Neural progenitor cell (in vitro differentiated cells): ENCODE data around the gene NT5DC3. TPM values are rescaled to one million over a fixed set of nuclear protein-coding genes. Genes with fewer than 3 reads are reported as not detected.

Experiments used
- DNase-seq: peaks from one replicate; pipeline ENCODE4 v3.0.0-alpha.2; 2016; ENCODE audit warnings: low spot score
- H2AFZ ChIP-seq: fragments of 200-600 bp; sonication (generic); replicated peaks from 2 replicates; pipeline ENCODE4 v1.6.1; 2016; ENCODE audit warnings: antibody characterized with exemption
- H3F3A ChIP-seq: fragments of 200-600 bp; sonication (generic); 2 replicates; pipeline ENCODE4 v1.6.1; 2016; ENCODE audit warnings: antibody characterized with exemption, low read depth
- H3K27ac ChIP-seq: fragments of 200-600 bp; sonication (generic); 2 replicates; pipeline ENCODE4 v1.5.1; 2016; ENCODE audit warnings: mild to moderate bottlenecking
- H3K27me3 ChIP-seq: fragments of 200-600 bp; sonication (generic); 2 replicates; pipeline ENCODE4 v1.6.1; 2016; ENCODE audit warnings: mild to moderate bottlenecking, moderate library complexity
- H3K36me3 ChIP-seq: fragments of 200-600 bp; sonication (generic); 2 replicates; pipeline ENCODE4 v1.5.1; 2016
- H3K4me1 ChIP-seq: fragments of 200-600 bp; sonication (generic); 2 replicates; pipeline ENCODE4 v1.6.1; 2016; ENCODE audit warnings: mixed run types
- H3K4me2 ChIP-seq: fragments of 200-600 bp; sonication (generic); 2 replicates; pipeline ENCODE4 v1.6.1; 2016
- H3K4me3 ChIP-seq: fragments of 200-600 bp; sonication (generic); 2 replicates; pipeline ENCODE4 v1.5.1; 2016
- H3K79me2 ChIP-seq: fragments of 200-600 bp; sonication (generic); 2 replicates; pipeline ENCODE4 v1.6.1; 2016; ENCODE audit warnings: low read depth
- H3K9ac ChIP-seq: fragments of 200-600 bp; sonication (generic); 2 replicates; pipeline ENCODE4 v1.6.1; 2016
- H3K9me3 ChIP-seq: fragments of 200-600 bp; sonication (generic); 2 replicates; pipeline ENCODE4 v1.5.1; 2016; ENCODE audit warnings: low read depth
- H4K20me1 ChIP-seq: fragments of 200-600 bp; sonication (generic); 2 replicates; pipeline ENCODE4 v1.6.1; 2016; ENCODE audit warnings: low read depth
- H3K27ac Mint-ChIP-seq: 3 replicates; pipeline ENCODE4 v1.8.0; 2021; ENCODE audit warnings: mixed read lengths
- H3K27me3 Mint-ChIP-seq: 2 replicates; pipeline ENCODE4 v1.8.0; 2022; ENCODE audit warnings: low read depth, mild to moderate bottlenecking, inconsistent platforms, moderate library complexity, mixed read lengths; ENCODE audit not compliant: insufficient read depth
- H3K36me3 Mint-ChIP-seq: 3 replicates; pipeline ENCODE4 v1.8.0; 2021; ENCODE audit warnings: mixed read lengths
- H3K4me1 Mint-ChIP-seq: 3 replicates; pipeline ENCODE4 v1.8.0; 2021; ENCODE audit warnings: mixed read lengths
- H3K4me3 Mint-ChIP-seq: 3 replicates; pipeline ENCODE4 v1.8.0; 2021; ENCODE audit warnings: mild to moderate bottlenecking, moderate library complexity, mixed read lengths
- H3K9me3 Mint-ChIP-seq: 3 replicates; pipeline ENCODE4 v1.8.0; 2020; ENCODE audit warnings: mixed read lengths
- EZH2 ChIP-seq: fragments of 200-600 bp; sonication (generic); IDR thresholded peaks from 2 replicates; pipeline ENCODE4 v1.6.1; 2017; ENCODE audit warnings: antibody characterized with exemption, mild to moderate bottlenecking, moderate library complexity
- EZH2phosphoT487 ChIP-seq: fragments of 200-600 bp; sonication (generic); IDR thresholded peaks from 2 replicates; pipeline ENCODE4 v1.6.1; 2017; ENCODE audit warnings: antibody characterized with exemption
- total RNA-seq: library from RNA; depleted of rRNA; stranded (reverse); fragments of >200 nt; gene quantifications from 2 replicates; pipeline ENCODE4 v1.2.3, GENCODE V29; 2015; ENCODE audit warnings: low replicate concordance
- TF ChIP-seq, protein P1 (sequence below): fragments of 200-600 bp; sonication (generic); IDR thresholded peaks from 2 replicates; pipeline ENCODE4 v1.5.1; 2017; ENCODE audit warnings: antibody characterized with exemption, mild to moderate bottlenecking

NT5DC3 gene
- total RNA-seq, 1 donor from 2014 or later, result 3.1 TPM

DNA sequence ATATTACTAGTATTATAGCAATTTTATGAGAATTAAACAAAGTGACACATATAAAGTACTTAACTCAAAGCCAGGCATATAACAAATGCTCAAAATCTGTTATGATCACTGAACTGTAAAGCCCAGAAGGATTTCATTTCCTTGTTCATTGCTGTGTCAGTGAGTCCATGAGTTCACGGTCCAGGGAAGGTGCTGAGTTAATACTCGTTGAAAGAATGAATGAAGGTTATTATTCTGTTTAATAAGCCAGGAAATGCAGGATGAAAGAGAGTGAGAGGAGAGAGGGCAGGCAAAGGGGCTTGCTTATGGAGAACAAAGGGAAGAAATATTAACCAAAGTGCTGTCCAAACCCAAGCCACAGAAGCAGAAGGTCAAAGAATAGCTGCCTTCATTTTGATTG is 40.2 kb upstream of the NT5DC3 start:
- Histone ChIP-seq H3K4me3 (no peak overlapping the region), H3F3A (no peaks in the 10 kb centered on the region), H3K4me1 (no peaks in the 10 kb centered on the region), H3K79me2 (no peaks in the 10 kb centered on the region), H2AFZ (no peak overlapping the region), H3K9me3 (no peaks in the 10 kb centered on the region), H3K27me3 (no peaks in the 10 kb centered on the region), H3K36me3 (no peaks in the 10 kb centered on the region), H4K20me1 (no peaks in the 10 kb centered on the region), H3K9ac (no peak overlapping the region), H3K27ac (no peak overlapping the region), H3K4me2 (no peak overlapping the region)
- Mint-ChIP-seq H3K36me3 (no peaks in the 10 kb centered on the region), H3K9me3 (no peaks in the 10 kb centered on the region), H3K27me3 (peaks cover 10% of the 10 kb centered on the region), H3K27ac (peak overlapping the region; percentile 13), H3K4me1 (peaks cover 31% of the 10 kb centered on the region), H3K4me3 (no peak overlapping the region)
- TF ChIP-seq, protein P1, sequence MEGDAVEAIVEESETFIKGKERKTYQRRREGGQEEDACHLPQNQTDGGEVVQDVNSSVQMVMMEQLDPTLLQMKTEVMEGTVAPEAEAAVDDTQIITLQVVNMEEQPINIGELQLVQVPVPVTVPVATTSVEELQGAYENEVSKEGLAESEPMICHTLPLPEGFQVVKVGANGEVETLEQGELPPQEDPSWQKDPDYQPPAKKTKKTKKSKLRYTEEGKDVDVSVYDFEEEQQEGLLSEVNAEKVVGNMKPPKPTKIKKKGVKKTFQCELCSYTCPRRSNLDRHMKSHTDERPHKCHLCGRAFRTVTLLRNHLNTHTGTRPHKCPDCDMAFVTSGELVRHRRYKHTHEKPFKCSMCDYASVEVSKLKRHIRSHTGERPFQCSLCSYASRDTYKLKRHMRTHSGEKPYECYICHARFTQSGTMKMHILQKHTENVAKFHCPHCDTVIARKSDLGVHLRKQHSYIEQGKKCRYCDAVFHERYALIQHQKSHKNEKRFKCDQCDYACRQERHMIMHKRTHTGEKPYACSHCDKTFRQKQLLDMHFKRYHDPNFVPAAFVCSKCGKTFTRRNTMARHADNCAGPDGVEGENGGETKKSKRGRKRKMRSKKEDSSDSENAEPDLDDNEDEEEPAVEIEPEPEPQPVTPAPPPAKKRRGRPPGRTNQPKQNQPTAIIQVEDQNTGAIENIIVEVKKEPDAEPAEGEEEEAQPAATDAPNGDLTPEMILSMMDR, result no peak
- TF ChIP-seq EZH2, result no peak
- TF ChIP-seq EZH2phosphoT487, result no peak
- no peak for DNase-seq

DNA sequence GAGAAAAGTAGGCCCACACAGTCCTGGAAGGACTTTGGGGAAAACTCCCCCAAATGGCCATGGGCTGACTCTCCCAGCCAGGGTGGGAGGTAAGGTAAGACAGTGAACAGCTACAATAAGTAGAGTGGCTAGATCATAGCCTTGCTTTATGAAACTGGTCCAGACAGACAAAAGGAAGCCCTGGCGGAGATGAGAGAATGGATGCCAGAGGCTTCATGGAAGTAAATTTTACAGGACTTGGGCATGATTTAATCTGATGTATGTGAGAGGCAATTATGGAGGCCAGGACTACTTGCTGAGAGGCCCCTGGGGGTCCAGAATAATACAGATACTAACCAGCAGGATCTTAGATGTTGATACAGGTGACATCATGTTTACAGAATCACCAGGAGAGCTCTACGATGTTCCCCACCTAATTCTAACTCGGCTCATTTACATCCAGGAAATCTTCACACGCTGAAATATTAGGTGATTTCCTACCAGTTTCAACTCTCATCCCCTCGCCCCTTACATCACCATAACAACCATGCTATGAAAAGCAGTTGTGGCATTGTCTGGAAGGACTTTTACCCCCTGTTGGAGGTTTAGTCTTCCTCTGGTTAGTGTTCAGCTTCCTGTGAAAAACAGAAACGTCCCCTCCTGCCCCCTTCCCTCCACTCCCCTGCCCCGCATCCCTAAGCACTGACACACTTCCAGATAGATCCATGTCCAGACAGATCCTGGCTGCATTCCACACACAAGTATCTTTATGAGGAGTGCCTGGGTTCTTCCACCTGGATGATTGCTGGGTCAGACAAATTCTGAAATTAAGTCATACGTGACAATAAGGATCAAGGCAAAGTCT is 39.5 kb upstream of the NT5DC3 start:
- no peak overlapping the region for H3K4me3 Mint-ChIP-seq
- H3K4me2 ChIP-seq, result no peak overlapping the region
- H3K27ac Mint-ChIP-seq, result peak overlapping the region; percentile 59

DNA sequence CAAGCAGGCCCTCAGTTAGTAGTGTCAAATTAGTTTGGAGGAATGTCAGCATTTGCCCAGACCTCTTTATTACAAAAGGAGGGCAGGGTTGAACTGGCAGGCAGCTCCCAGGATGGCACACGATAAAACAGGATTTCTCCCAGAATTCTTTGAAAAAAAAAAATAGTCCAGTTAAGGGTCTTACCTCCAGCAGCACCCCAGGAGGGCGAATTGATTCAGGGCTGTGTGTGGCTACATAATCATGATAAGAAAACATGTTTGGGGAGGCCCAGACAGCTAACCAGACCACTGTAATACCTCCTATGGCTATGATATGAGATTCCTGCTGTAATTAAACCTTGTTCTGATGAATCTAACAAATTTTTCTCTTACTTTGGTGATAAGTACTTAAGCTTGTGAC is 38.8 kb upstream of the NT5DC3 start:
- H3K27ac ChIP-seq, result no peak overlapping the region
- no peaks in the 10 kb centered on the region for H3K36me3 ChIP-seq
- H3K27me3 ChIP-seq, result no peaks in the 10 kb centered on the region
- H3K4me3 Mint-ChIP-seq, result no peak overlapping the region
- TF ChIP-seq EZH2, result no peak
- no peak for TF ChIP-seq EZH2phosphoT487
- TF ChIP-seq, protein P1, result no peak
- peaks cover 10% of the 10 kb centered on the region for H3K27me3 Mint-ChIP-seq
- no peaks in the 10 kb centered on the region for H3K36me3 Mint-ChIP-seq
- H3K4me2 ChIP-seq, result no peak overlapping the region
- no peak overlapping the region for H3K4me3 ChIP-seq
- H3K9ac ChIP-seq, result no peak overlapping the region
- no peak for DNase-seq
- H2AFZ ChIP-seq, result peak overlapping the region; percentile 35
- peaks cover 31% of the 10 kb centered on the region for H3K4me1 Mint-ChIP-seq
- no peaks in the 10 kb centered on the region for H3K79me2 ChIP-seq
- no peaks in the 10 kb centered on the region for H3F3A ChIP-seq
- H4K20me1 ChIP-seq, result no peaks in the 10 kb centered on the region
- no peaks in the 10 kb centered on the region for H3K9me3 ChIP-seq
- no peaks in the 10 kb centered on the region for H3K4me1 ChIP-seq
- H3K9me3 Mint-ChIP-seq, result no peaks in the 10 kb centered on the region
- H3K27ac Mint-ChIP-seq, result no peak overlapping the region

More for the DNA sequence above, 39.5 kb upstream of the NT5DC3 start:
- Histone ChIP-seq H3F3A (no peaks in the 10 kb centered on the region), H3K4me3 (no peak overlapping the region), H3K9me3 (no peaks in the 10 kb centered on the region), H3K36me3 (no peaks in the 10 kb centered on the region), H2AFZ (peak overlapping the region; percentile 35), H3K27ac (no peak overlapping the region), H4K20me1 (no peaks in the 10 kb centered on the region), H3K9ac (no peak overlapping the region), H3K4me1 (no peaks in the 10 kb centered on the region), H3K27me3 (no peaks in the 10 kb centered on the region), H3K79me2 (no peaks in the 10 kb centered on the region)
- Mint-ChIP-seq H3K4me1 (peaks cover 31% of the 10 kb centered on the region), H3K9me3 (no peaks in the 10 kb centered on the region), H3K27me3 (peaks cover 10% of the 10 kb centered on the region), H3K36me3 (no peaks in the 10 kb centered on the region)
- TF ChIP-seq, protein P1, result no peak
- TF ChIP-seq EZH2phosphoT487 (no peak), EZH2 (no peak)
- no peak for DNase-seq
